ENCODE data around the gene SMIM28. TPM values are rescaled to one million over a fixed set of nuclear protein-coding genes. Genes with fewer than 3 reads are reported as not detected.

The SMIM28 gene
- total and polyA plus RNA-seq, 9 of the 15 experiments (the other 6 are each of a cell fraction or from before 2014, with no cell fraction given): not detected

DNA sequence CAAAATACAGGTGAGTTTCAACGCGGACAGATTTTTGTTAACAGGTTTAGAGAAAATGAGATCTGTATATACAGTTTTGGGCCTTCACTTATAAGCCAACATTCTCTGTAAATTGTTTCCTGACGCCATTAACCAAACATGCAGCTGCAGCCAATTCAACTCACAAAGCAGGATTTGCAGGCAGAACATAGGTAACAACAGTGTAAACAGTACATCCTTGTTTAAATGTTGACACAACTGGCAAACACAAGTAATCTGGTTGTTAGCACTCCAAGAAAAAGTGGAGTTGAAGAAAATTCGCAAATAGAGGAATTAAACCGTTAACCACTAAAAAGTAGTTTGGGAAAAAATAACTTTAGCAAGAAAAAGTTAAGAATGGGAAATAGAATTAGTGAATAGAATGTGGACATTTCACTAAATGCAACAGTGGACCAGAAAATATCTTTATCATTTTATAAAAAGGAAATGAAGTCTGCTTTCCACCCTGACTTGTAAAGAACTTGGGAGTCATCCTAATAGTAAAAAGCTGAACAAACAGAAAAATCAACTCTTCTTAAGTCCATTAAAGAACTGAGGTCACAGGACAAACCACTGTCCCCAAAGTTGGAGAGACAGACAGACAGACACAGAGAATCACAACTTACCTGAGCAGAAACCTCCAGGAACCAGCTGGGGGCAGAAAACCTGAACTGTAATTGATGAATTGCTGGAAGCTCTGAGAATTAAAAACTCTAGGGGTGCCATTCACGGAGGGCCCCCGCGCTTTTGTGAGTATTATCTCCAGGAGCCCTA, 10.1 kb downstream of the SMIM28 start:
- WGBS (ENCODE audit: insufficient coverage, low coverage, missing lambda C conversion rate): 19% methylated on average over 8 of the region's 8 CpGs
- no peaks in the 10 kb centered on the region for H3K79me2 ChIP-seq (ENCODE audit: control insufficient read depth, insufficient read depth, low read length)
- intact Hi-C loops (cut with micrococcal nuclease): no loop called here
- H3K9me3 ChIP-seq (replicated peaks; ENCODE audit: control insufficient read depth, insufficient read depth, low read depth, low read length): no peaks in the 10 kb centered on the region
- H3K9me1 ChIP-seq (ENCODE audit: control insufficient read depth, insufficient read depth, low read length): no peaks in the 10 kb centered on the region
- in situ Hi-C loops (cut with MboI): no loop called here
- no peaks in the 10 kb centered on the region for H4K20me1 ChIP-seq (replicated peaks; ENCODE audit: control insufficient read depth, insufficient read depth, low read length)
- no peak overlapping the region for H3K9ac ChIP-seq (ENCODE audit: insufficient read depth in 1 of 2, low read depth in 2 of 2, low read length in 2 of 2)
- H3K4me3 ChIP-seq: no peak overlapping the region
- no peak overlapping the region for H3K4me2 ChIP-seq (ENCODE audit: insufficient read depth, low read length)
- no peak overlapping the region for H3K27ac ChIP-seq (ENCODE audit: extremely low read depth, low read depth, low read length)
- ChIA-PET POLR2A (no interaction called here), CTCF (ENCODE audit: low intra/inter-chr PET ratio) (interaction anchor here (0.7 kb wide), 1 partner anchor 122 kb away, joined by 3 read pairs; no protein-coding TSS in a partner anchor)
- DNase-seq (ENCODE audit: extremely low read depth in 1 of 4, low spot score in 3 of 4) (no peak), FAIRE-seq (peak; percentile 61), ATAC-seq (no peak)
- no TSS peak for BruUV-seq (replicated peaks)
- H3K27me3 ChIP-seq (ENCODE audit: control insufficient read depth in 2 of 2, insufficient read depth in 2 of 2, low read length in 2 of 2): peaks cover 8 to 14% of the 10 kb centered on the region in 2 experiments; a peak in 4 of 5 replicates
- TF ChIP-seq ZFP36 (IDR thresholded peaks at IDR 0.05; ENCODE audit: low read depth, low read length, partially characterized antibody): peak; percentile 8
- TF ChIP-seq, protein P1, sequence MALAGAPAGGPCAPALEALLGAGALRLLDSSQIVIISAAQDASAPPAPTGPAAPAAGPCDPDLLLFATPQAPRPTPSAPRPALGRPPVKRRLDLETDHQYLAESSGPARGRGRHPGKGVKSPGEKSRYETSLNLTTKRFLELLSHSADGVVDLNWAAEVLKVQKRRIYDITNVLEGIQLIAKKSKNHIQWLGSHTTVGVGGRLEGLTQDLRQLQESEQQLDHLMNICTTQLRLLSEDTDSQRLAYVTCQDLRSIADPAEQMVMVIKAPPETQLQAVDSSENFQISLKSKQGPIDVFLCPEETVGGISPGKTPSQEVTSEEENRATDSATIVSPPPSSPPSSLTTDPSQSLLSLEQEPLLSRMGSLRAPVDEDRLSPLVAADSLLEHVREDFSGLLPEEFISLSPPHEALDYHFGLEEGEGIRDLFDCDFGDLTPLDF (CRISPR knock-in tag; IDR thresholded peaks at IDR 0.05): no peak
- no peaks in the 10 kb centered on the region for H3K4me1 ChIP-seq (replicated peaks in 1 of 2; ENCODE audit: control insufficient read depth in 2 of 2, insufficient read depth in 2 of 2, low read length in 2 of 2)
- H3K36me3 ChIP-seq (ENCODE audit: control insufficient read depth, insufficient read depth, low read length): no peaks in the 10 kb centered on the region
- H2AFZ ChIP-seq (ENCODE audit: low read depth, low read length): no peak overlapping the region

DNA sequence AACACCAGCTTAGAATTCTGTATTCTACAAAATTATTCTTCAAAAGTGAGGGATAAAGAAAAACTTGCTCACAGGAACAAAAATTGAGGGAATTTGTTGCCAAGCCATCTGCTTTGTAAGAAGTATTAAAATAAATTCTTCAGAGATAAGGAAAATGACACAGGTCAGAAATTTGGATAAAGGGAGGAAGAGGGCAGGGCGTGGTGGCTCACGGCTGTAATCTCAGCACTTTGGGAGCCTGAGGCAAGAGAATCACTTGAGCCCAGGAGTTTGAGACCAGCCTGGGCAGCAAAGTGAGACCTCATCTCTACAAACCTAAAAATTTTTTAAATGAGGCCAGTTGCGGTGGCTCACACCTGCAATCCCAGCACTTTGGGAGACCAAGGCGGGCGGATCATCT, 11.8 kb downstream of the SMIM28 start:
- no peaks in the 10 kb centered on the region for H3K9me3 ChIP-seq (replicated peaks; ENCODE audit: control insufficient read depth, insufficient read depth, low read depth, low read length)
- TF ChIP-seq ZC3H8 (IDR thresholded peaks at IDR 0.05): no peak
- TF ChIP-seq CEBPB (tag; IDR thresholded peaks at IDR 0.05): no peak
- no peak for TF ChIP-seq CBFB (CRISPR knock-in tag; IDR thresholded peaks at IDR 0.05)
- TF ChIP-seq SRSF7 (optimal IDR thresholded peaks at IDR 0.05; ENCODE audit: low read depth, low read length): no peak
- TF ChIP-seq FOXJ2 (tag; IDR thresholded peaks at IDR 0.05): no peak
- TF ChIP-seq, protein P2, sequence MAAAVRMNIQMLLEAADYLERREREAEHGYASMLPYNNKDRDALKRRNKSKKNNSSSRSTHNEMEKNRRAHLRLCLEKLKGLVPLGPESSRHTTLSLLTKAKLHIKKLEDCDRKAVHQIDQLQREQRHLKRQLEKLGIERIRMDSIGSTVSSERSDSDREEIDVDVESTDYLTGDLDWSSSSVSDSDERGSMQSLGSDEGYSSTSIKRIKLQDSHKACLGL (CRISPR knock-in tag; IDR thresholded peaks at IDR 0.05; ENCODE audit: borderline replicate concordance, poor library complexity, severe bottlenecking): no peak
- TF ChIP-seq ZNF347 (CRISPR knock-in tag; IDR thresholded peaks at IDR 0.05; ENCODE audit: low read depth): no peak
- TF ChIP-seq, protein P3, sequence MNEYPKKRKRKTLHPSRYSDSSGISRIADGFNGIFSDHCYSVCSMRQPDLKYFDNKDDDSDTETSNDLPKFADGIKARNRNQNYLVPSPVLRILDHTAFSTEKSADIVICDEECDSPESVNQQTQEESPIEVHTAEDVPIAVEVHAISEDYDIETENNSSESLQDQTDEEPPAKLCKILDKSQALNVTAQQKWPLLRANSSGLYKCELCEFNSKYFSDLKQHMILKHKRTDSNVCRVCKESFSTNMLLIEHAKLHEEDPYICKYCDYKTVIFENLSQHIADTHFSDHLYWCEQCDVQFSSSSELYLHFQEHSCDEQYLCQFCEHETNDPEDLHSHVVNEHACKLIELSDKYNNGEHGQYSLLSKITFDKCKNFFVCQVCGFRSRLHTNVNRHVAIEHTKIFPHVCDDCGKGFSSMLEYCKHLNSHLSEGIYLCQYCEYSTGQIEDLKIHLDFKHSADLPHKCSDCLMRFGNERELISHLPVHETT (CRISPR knock-in tag; conservative IDR thresholded peaks at IDR 0.05 in 1 of 2, IDR thresholded peaks at IDR 0.05 in 1 of 2): no peak
- no peak for TF ChIP-seq NCOA1 (IDR thresholded peaks at IDR 0.05; ENCODE audit: low read depth)
- no peak for TF ChIP-seq SMAD2 (IDR thresholded peaks at IDR 0.05; ENCODE audit: low read depth, low read length)

More for the DNA sequence above, 11.8 kb downstream of the SMIM28 start:
- Histone ChIP-seq H3K4me1 (replicated peaks in 1 of 2; ENCODE audit: control insufficient read depth in 2 of 2, insufficient read depth in 2 of 2, low read length in 2 of 2) (peaks cover 0 to 15% of the 10 kb centered on the region in 2 experiments; a peak in 2 of 5 replicates), H2AFZ (ENCODE audit: low read depth, low read length) (no peak overlapping the region), H3K36me3 (ENCODE audit: control insufficient read depth, insufficient read depth, low read length) (no peaks in the 10 kb centered on the region), H3K9ac (ENCODE audit: insufficient read depth in 1 of 2, low read depth in 2 of 2, low read length in 2 of 2) (no peak overlapping the region), H3K4me2 (ENCODE audit: insufficient read depth, low read length) (no peak overlapping the region), H3K9me1 (ENCODE audit: control insufficient read depth, insufficient read depth, low read length) (no peaks in the 10 kb centered on the region), H4K20me1 (replicated peaks; ENCODE audit: control insufficient read depth, insufficient read depth, low read length) (no peaks in the 10 kb centered on the region), H3K79me2 (ENCODE audit: control insufficient read depth, insufficient read depth, low read length) (no peaks in the 10 kb centered on the region), H3K27ac (ENCODE audit: extremely low read depth, low read depth, low read length) (no peak overlapping the region), H3K27me3 (ENCODE audit: control insufficient read depth in 2 of 2, insufficient read depth in 2 of 2, low read length in 2 of 2) (peaks cover 8 to 12% of the 10 kb centered on the region in 2 experiments; a peak in 4 of 5 replicates), H3K4me3 (no peak overlapping the region)
- no peak for FAIRE-seq
- CTCF ChIA-PET (ENCODE audit: low intra/inter-chr PET ratio): interaction anchor here (0.6 kb wide), 1 partner anchor 1082 kb away, joined by 4 read pairs; no protein-coding TSS in a partner anchor
- no peak for ATAC-seq
- no peak for DNase-seq (ENCODE audit: extremely low read depth in 1 of 4, low spot score in 3 of 4)
- intact Hi-C loops (cut with micrococcal nuclease) (loop anchor here (1.0 kb wide), 1 partner anchor 28 kb away; no protein-coding TSS in a partner anchor), in situ Hi-C loops (cut with MboI) (no loop called here)
- POLR2A ChIA-PET: no interaction called here
- 2% methylated on average over 5 of the region's 5 CpGs for WGBS (ENCODE audit: insufficient coverage, low coverage, missing lambda C conversion rate)
- BruUV-seq (replicated peaks): no TSS peak
